HG03060 (cell line): ENCODE measurements around the gene VANGL1.

Experiments
- ATAC-seq: cut with Tn5 transposase; IDR thresholded peaks from one replicate; pipeline ENCODE4 v1.9.1; 2021; ENCODE audit warnings: low read depth, moderate number of reproducible peaks; ENCODE audit not compliant: unreplicated experiment

VANGL1 gene

DNA sequence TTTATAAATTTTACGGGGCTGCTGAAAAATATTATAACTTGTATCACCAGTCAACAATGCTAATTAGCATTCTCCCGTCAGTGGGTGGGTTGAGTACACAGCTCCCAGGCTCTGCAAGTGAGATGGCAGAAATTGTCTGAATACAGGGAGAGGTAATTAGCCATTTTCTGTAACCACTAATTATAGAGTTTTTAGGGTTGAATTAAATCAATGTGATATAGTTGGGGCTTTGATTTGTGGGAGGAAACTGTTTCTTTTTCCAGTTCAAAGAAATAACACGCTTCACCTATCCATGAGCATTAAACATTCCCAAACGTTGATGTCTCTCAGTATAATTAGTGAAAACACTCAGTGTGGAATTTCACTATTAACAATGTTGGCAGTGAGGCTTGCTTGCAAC, 1.5 kb downstream of the VANGL1 start:
- no peak for ATAC-seq

DNA sequence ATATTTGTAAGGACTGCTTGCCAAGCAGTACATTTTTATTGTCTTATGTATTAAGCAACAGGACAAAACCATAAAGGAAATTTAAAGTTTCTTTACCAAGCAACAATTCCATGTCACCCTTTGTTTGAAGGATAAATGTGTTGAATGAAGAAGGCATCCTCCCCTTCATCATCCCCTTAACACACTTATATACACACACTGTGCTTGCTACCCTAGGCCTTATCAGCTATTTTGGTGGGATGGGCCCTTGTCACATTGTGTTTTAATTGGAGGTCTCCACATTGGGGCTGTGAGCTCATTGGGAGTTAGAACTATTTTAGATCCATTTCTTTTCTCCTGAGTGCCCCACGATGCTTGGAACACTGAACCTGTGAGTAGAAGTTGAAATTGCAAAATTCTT, 1.9 kb downstream of the VANGL1 start:
- ATAC-seq = no peak

- ATAC-seq = no peak
Observed at GRCh38 chr1:115644109-115644508, 2.3 kb downstream of the VANGL1 start.

- no peak for ATAC-seq
Observed at GRCh38 chr1:115647047-115647446, 5.3 kb downstream of the VANGL1 start.

- no peak for ATAC-seq
Observed at GRCh38 chr1:115647507-115647906, 5.7 kb downstream of the VANGL1 start.

DNA sequence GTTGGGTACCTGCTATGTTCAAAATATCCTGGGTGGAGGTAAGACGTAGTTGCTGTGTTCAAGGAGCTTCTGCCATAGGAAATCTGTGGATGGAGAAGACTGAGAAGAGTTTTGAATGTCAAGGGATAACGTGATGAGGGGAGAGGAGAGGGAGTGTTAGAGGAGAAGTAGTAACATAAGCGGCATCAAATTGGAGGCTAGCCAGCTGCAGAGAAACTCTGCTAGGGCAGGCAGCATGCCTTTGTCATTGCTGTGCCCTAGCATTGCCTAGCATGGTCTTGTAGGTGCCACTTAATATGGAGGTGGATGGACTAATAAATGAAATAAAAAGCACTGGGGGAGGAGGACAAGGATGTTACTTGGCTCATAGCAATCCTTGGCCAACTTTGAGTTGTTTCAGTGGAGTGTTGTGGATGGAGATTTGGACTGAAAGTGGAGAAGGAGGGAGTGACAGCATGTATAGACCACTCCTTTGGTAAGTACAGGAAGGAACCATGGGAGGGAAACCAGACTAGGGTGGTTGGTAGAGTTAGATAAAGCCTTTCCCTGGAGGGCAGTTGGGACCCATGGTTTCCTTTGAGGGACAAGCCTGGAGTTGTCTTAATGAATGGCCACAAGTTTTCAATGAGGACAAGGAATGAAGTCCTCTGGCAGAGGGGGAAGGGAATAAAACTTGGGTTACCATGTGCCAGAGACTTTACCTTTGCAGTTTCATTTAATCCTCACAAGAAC, 6.3 kb downstream of the VANGL1 start:
- ATAC-seq = no peak

- ATAC-seq = peak; percentile 85
Observed at GRCh38 chr1:115648717-115649691, 7.2 kb downstream of the VANGL1 start.

DNA sequence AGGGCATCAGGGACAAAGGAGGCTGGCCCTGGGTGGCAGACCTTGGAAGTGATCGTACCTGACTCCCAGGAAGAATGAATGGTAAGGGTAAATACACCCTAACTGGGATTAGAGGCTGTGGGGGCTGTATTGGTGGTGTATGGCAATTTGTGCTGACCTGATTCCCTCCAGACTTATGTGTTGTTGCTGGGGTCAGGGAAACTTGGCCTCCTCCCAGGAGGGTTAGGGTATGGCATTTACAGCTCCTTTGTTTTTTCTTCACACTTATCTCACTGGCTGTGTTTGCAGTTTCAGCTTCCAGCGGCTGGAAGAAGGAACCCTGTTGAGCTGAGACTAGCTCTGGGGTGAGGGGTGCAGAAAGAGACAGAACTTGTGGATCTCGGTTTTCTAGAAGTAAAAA, 8.2 kb downstream of the VANGL1 start:
- no peak for ATAC-seq

DNA sequence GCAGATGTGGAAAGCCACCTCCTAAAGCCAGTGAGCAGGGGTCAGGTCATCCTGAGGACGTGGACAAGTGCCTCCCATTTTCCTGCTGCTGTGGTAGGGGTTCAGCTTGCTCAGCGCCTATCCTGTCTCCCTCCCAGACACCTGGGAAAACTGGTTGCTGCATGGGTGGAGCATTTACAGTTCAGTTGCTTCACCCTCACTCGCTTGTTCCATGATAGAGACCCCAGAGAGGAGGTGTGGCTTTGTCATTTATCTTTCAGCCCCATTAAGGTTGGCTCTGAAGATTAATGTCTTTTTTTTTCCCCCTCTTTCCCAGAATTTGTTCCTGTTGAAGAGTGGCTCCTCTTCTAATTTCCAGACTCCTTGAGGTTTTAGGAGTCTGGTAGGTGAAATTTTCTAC, 9.2 kb downstream of the VANGL1 start:
- ATAC-seq = no peak

- ATAC-seq = no peak
Observed at GRCh38 chr1:115651391-115651790, 9.6 kb downstream of the VANGL1 start.

- ATAC-seq = no peak
Observed at GRCh38 chr1:115652236-115652788, 10.5 kb downstream of the VANGL1 start.

GRCh38 chr1:115654125-115654524, 12.4 kb downstream of the VANGL1 start:
- ATAC-seq = no peak

GRCh38 chr1:115654663-115655305, 13.0 kb downstream of the VANGL1 start:
- ATAC-seq = no peak

GRCh38 chr1:115655306-115655663, 13.5 kb downstream of the VANGL1 start:
- no peak for ATAC-seq

DNA sequence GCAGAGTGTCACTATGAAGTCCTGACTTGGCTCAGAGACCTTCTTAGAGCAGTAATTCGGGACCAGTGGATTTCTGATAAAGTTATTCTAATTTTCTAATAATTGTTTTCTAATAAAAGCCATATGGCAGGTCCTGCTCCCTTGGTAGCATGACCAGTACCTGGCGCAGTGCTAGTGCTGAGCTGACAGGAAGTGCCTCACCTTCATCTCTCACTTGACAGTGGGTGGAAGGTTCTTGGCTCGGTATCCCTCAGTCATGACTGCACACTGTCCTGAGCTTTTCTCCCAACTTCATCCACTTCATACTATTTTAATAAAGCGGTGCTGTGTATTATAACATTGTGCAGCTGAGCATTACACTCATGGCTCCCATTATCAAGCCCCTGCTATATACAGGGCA, 14.1 kb downstream of the VANGL1 start:
- ATAC-seq = no peak

DNA sequence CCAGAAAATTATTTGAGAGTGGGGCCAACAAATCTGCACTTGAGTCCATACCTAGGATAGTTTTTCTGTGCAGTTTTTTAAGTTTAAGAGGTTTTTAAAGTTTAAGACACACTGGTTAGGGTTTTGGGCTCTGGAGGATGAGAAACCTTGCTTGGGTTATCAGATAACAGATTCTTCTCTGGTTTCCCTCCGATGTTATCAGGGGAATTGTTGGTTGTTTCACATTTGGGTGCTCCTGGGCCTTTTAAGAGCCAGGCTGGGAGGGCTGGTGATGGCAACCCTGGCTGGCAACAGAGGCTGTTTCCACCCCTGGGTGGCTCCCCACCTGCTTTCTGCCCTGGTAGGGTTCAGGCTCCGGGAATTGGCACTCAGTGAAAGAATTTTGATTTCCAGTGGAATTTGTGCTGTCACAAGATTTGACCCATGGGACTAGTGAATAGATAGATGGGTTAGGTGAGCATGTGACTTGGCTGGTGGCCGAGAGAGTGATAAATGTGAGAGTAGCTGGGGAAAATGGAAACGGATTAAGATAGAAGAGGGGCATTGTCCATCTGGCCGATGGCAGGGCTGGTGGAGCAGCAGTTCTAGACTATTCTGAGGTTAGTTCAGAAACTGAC, 14.8 kb downstream of the VANGL1 start:
- ATAC-seq = no peak

GRCh38 chr1:115658646-115659045, 16.9 kb downstream of the VANGL1 start:
- ATAC-seq = no peak

DNA sequence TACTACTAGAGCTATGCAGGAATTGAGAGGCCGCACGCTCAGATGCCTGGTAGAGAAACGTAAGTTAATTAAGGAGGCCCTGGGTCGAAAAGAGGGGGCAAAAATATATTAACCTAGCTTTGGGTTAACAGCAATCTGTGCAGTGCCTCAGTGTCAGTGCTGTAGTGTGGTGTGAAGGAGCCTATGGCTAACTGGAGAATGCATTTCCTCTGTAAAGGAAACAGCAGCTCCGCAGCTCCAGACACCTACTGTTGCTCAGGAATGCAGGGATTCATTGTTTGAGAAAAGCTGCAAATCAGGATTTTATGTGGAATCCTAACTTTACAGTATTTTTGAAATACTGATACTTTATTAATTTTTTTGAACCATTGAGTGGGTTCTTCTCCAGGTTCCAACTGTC, 18.4 kb downstream of the VANGL1 start:
- ATAC-seq = no peak

GRCh38 chr1:115661157-115661556, 19.4 kb downstream of the VANGL1 start:
- no peak for ATAC-seq

GRCh38 chr1:115665319-115666096, 23.7 kb downstream of the VANGL1 start:
- ATAC-seq = no peak
